ENCODE measurements around the gene RUSC2. TPM values are rescaled to one million over a fixed set of nuclear protein-coding genes. Genes with fewer than 3 reads are reported as not detected.
A peak's percentile ranks its signal among the peaks of the same experiment; 100 is the strongest.

The RUSC2 gene
- total and polyA plus RNA-seq, 2 of the 13 experiments (the other 11 are each of a cell fraction or from before 2014, with no cell fraction given), result 2.8 to 3.3 TPM

DNA sequence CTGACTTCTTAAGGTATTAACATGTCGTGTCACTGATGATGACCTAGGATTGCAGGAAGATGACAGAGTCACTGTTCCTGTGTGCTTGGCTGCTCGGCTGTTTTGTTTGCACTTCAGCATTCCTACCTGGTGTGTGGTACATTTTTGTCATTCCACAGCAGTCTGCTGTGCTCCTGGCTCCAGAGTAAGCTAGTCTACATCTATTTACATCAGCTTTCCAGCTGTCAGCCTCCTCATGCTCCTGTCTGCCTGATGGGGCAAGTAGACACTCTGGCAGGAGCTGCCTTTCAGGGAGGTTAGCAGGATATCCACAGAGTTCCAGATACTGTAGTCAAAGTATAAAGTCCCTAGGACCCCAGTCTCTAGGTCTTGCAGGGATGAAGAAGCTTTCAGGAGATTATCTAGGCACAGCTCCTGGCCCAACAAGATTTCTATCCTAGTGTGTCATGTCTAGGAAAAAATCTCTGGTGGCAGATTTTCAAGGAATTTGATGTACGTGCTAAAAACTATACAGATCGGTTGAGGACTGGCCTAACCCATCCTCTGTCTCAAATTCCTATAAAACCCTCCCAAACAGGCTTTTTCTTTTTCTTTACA is 28.4 kb downstream of the RUSC2 start (continued):
- TF ChIP-seq PITX1 (CRISPR knock-in tag; IDR thresholded peaks at IDR 0.05) (peak; percentile 42; the same call in 1 of the 2 replicates), RFX1 (IDR thresholded peaks at IDR 0.05) (no peak), MEF2D (CRISPR knock-in tag; IDR thresholded peaks at IDR 0.05) (peak; percentile 31; the same call in 1 of the 2 replicates), ZBTB8A (CRISPR knock-in tag; IDR thresholded peaks at IDR 0.05; ENCODE audit: borderline replicate concordance, low read depth) (no peak), REPIN1 (CRISPR knock-in tag; IDR thresholded peaks at IDR 0.05; ENCODE audit: borderline replicate concordance, low read depth) (peak; percentile 51; the same call in 1 of the 2 replicates), SMARCE1 (IDR thresholded peaks at IDR 0.05; ENCODE audit: borderline replicate concordance) (0 out of 2 replicates have a peak, but pooled peaks have one; percentile 65), ZNF781 (CRISPR knock-in tag; IDR thresholded peaks at IDR 0.05; ENCODE audit: borderline replicate concordance, not compliant biosample characterization) (no peak), GFI1 (CRISPR knock-in tag; IDR thresholded peaks at IDR 0.05; ENCODE audit: borderline replicate concordance) (0 out of 2 replicates have a peak, but pooled peaks have one; percentile 34), AGO1 (IDR thresholded peaks at IDR 0.05; ENCODE audit: low read depth, low read length, poor library complexity, severe bottlenecking) (no peak), ZNF552 (CRISPR knock-in tag; IDR thresholded peaks at IDR 0.05; ENCODE audit: borderline replicate concordance) (no peak)
- TF ChIP-seq, protein P1, sequence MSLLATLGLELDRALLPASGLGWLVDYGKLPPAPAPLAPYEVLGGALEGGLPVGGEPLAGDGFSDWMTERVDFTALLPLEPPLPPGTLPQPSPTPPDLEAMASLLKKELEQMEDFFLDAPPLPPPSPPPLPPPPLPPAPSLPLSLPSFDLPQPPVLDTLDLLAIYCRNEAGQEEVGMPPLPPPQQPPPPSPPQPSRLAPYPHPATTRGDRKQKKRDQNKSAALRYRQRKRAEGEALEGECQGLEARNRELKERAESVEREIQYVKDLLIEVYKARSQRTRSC (CRISPR knock-in tag; IDR thresholded peaks at IDR 0.05; ENCODE audit: low read depth), result no peak
- TF ChIP-seq, protein P2, sequence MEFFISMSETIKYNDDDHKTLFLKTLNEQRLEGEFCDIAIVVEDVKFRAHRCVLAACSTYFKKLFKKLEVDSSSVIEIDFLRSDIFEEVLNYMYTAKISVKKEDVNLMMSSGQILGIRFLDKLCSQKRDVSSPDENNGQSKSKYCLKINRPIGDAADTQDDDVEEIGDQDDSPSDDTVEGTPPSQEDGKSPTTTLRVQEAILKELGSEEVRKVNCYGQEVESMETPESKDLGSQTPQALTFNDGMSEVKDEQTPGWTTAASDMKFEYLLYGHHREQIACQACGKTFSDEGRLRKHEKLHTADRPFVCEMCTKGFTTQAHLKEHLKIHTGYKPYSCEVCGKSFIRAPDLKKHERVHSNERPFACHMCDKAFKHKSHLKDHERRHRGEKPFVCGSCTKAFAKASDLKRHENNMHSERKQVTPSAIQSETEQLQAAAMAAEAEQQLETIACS (CRISPR knock-in tag; IDR thresholded peaks at IDR 0.05), result no peak
- TF ChIP-seq, protein P3, sequence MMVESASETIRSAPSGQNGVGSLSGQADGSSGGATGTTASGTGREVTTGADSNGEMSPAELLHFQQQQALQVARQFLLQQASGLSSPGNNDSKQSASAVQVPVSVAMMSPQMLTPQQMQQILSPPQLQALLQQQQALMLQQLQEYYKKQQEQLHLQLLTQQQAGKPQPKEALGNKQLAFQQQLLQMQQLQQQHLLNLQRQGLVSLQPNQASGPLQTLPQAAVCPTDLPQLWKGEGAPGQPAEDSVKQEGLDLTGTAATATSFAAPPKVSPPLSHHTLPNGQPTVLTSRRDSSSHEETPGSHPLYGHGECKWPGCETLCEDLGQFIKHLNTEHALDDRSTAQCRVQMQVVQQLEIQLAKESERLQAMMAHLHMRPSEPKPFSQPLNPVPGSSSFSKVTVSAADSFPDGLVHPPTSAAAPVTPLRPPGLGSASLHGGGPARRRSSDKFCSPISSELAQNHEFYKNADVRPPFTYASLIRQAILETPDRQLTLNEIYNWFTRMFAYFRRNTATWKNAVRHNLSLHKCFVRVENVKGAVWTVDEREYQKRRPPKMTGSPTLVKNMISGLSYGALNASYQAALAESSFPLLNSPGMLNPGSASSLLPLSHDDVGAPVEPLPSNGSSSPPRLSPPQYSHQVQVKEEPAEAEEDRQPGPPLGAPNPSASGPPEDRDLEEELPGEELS (CRISPR knock-in tag; IDR thresholded peaks at IDR 0.05), result peak; percentile 85
- TF ChIP-seq, protein P4, sequence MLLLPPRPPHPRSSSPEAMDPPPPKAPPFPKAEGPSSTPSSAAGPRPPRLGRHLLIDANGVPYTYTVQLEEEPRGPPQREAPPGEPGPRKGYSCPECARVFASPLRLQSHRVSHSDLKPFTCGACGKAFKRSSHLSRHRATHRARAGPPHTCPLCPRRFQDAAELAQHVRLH (CRISPR knock-in tag; IDR thresholded peaks at IDR 0.05; ENCODE audit: borderline replicate concordance, low read depth), result peak; percentile 64; the same call in 1 of the 2 replicates
- TF ChIP-seq, protein P5, sequence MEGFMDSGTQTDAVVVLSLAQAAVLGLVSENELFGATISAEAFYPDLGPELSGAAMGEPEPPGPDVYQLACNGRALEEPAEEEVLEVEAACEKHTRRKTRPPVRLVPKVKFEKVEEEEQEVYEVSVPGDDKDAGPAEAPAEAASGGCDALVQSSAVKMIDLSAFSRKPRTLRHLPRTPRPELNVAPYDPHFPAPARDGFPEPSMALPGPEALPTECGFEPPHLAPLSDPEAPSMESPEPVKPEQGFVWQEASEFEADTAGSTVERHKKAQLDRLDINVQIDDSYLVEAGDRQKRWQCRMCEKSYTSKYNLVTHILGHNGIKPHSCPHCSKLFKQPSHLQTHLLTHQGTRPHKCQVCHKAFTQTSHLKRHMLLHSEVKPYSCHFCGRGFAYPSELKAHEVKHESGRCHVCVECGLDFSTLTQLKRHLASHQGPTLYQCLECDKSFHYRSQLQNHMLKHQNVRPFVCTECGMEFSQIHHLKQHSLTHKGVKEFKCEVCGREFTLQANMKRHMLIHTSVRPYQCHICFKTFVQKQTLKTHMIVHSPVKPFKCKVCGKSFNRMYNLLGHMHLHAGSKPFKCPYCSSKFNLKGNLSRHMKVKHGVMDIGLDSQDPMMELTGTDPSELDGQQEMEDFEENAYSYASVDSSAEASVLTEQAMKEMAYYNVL (CRISPR knock-in tag; IDR thresholded peaks at IDR 0.05; ENCODE audit: borderline replicate concordance), result no peak
- TF ChIP-seq, protein P6, sequence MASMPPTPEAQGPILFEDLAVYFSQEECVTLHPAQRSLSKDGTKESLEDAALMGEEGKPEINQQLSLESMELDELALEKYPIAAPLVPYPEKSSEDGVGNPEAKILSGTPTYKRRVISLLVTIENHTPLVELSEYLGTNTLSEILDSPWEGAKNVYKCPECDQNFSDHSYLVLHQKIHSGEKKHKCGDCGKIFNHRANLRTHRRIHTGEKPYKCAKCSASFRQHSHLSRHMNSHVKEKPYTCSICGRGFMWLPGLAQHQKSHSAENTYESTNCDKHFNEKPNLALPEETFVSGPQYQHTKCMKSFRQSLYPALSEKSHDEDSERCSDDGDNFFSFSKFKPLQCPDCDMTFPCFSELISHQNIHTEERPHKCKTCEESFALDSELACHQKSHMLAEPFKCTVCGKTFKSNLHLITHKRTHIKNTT (CRISPR knock-in tag; IDR thresholded peaks at IDR 0.05), result no peak
- TF ChIP-seq, protein P7, sequence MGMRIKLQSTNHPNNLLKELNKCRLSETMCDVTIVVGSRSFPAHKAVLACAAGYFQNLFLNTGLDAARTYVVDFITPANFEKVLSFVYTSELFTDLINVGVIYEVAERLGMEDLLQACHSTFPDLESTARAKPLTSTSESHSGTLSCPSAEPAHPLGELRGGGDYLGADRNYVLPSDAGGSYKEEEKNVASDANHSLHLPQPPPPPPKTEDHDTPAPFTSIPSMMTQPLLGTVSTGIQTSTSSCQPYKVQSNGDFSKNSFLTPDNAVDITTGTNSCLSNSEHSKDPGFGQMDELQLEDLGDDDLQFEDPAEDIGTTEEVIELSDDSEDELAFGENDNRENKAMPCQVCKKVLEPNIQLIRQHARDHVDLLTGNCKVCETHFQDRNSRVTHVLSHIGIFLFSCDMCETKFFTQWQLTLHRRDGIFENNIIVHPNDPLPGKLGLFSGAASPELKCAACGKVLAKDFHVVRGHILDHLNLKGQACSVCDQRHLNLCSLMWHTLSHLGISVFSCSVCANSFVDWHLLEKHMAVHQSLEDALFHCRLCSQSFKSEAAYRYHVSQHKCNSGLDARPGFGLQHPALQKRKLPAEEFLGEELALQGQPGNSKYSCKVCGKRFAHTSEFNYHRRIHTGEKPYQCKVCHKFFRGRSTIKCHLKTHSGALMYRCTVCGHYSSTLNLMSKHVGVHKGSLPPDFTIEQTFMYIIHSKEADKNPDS (CRISPR knock-in tag; IDR thresholded peaks at IDR 0.05), result no peak
- TF ChIP-seq, protein P8, sequence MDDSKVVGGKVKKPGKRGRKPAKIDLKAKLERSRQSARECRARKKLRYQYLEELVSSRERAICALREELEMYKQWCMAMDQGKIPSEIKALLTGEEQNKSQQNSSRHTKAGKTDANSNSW (CRISPR knock-in tag; IDR thresholded peaks at IDR 0.05; ENCODE audit: borderline replicate concordance), result no peak
